ENCODE data around the gene TMEM119. TPM values are rescaled to one million over a fixed set of nuclear protein-coding genes. Genes with fewer than 3 reads are reported as not detected.

The TMEM119 gene
- total and polyA plus RNA-seq, 9 of the 15 experiments (the other 6 are each of a cell fraction or from before 2014, with no cell fraction given) = 0.18 TPM; not detected in 8

- TF ChIP-seq TBL1XR1 (IDR thresholded peaks at IDR 0.05; ENCODE audit: low read length in 2 of 2) = 0 out of 4 replicates have a peak, but pooled peaks of 1 of the 2 experiments have one; percentile 38
- TF ChIP-seq ETV5 (CRISPR knock-in tag; IDR thresholded peaks at IDR 0.05; ENCODE audit: low read depth) = peak; percentile 37; the same call in 1 of the 2 replicates
- peak in 1 of 2 experiments; percentile 50; a peak in 1 of 4 replicates for TF ChIP-seq RCOR1 (IDR thresholded peaks at IDR 0.05; ENCODE audit: borderline replicate concordance in 1 of 2, low read depth in 2 of 2, low read length in 2 of 2)
- no peak for TF ChIP-seq MAX (CRISPR knock-in tag; IDR thresholded peaks at IDR 0.05)
- TF ChIP-seq CXXC5 (CRISPR knock-in tag; IDR thresholded peaks at IDR 0.05) = peak; percentile 19; the same call in 1 of the 2 replicates
- TF ChIP-seq CBX3 (IDR thresholded peaks at IDR 0.05; ENCODE audit: borderline replicate concordance in 1 of 2, low read length in 2 of 2) = peak in 1 of 2 experiments; percentile 49; a peak in 1 of 3 replicates
- 0 out of 2 replicates have a peak, but pooled peaks have one; percentile 71 for TF ChIP-seq CBFB (CRISPR knock-in tag; IDR thresholded peaks at IDR 0.05)
- no peak for TF ChIP-seq POU5F1 (IDR thresholded peaks at IDR 0.05; ENCODE audit: borderline replicate concordance, low read depth, low read length, partially characterized antibody)
- TF ChIP-seq ZNF134 (CRISPR knock-in tag; conservative IDR thresholded peaks at IDR 0.05) = no peak
- TF ChIP-seq TFAP4 (CRISPR knock-in tag; IDR thresholded peaks at IDR 0.05; ENCODE audit: borderline replicate concordance) = peak; percentile 60; the same call in 1 of the 2 replicates
These were observed 20.4 kb upstream of the TMEM119 start (continued) for GRCh38 chr12:108618079-108618952.
